Ishikawa (cell line): ENCODE measurements around the gene SUCNR1.

ENCODE experiments used
- MAX ChIP-seq: IDR thresholded peaks from 2 replicates; pipeline ENCODE4 v1.6.1; 2012
- TAF1 ChIP-seq: IDR thresholded peaks from 2 replicates; pipeline ENCODE4 v1.6.1; 2012; ENCODE audit warnings: low read depth, mild to moderate bottlenecking
- YY1 ChIP-seq: IDR thresholded peaks from 2 replicates; pipeline ENCODE4 v1.6.1; 2012; ENCODE audit warnings: low read depth

GRCh38 chr3:151919030-151919328, 45.5 kb downstream of the SUCNR1 start:
- TF ChIP-seq YY1 (no peak), MAX (no peak), TAF1 (no peak)
